Neural cell (in vitro differentiated cells): ENCODE measurements around the gene MFAP2.

ENCODE experiments used
- EP300 ChIP-seq: fragments of 450-650 bp; conservative IDR thresholded peaks from 2 replicates; pipeline ENCODE4 v1.6.1; 2014; ENCODE audit warnings: antibody characterized with exemption, mild to moderate bottlenecking, moderate library complexity; ENCODE audit not compliant: poor library complexity, severe bottlenecking
- EZH2 ChIP-seq: fragments of 200-600, 300-800 bp; shearing (Covaris generic), sonication (generic); IDR thresholded peaks from 2 replicates; pipeline ENCODE4 v1.6.1; 2014; ENCODE audit warnings: antibody characterized with exemption, low read length, borderline replicate concordance, mild to moderate bottlenecking; ENCODE audit not compliant: insufficient read depth, poor library complexity, severe bottlenecking
- POLR2AphosphoS5 ChIP-seq: IDR thresholded peaks from 2 replicates; pipeline ENCODE4 v1.6.1; 2012
- REST ChIP-seq: IDR thresholded peaks from 2 replicates; pipeline ENCODE4 v1.6.1; 2012; ENCODE audit warnings: borderline replicate concordance
- SMC3 ChIP-seq: fragments of 450-650 bp; conservative IDR thresholded peaks from 2 replicates; pipeline ENCODE4 v1.6.1; 2014; ENCODE audit warnings: antibody characterized with exemption, mild to moderate bottlenecking, moderate library complexity; ENCODE audit not compliant: poor library complexity
- TAF1 ChIP-seq: IDR thresholded peaks from 2 replicates; pipeline ENCODE4 v1.6.1; 2012; ENCODE audit warnings: low read depth
- TF ChIP-seq, protein P1 (sequence below): fragments of 450-650 bp; IDR thresholded peaks from 2 replicates; pipeline ENCODE4 v1.5.1; 2014; ENCODE audit warnings: antibody characterized with exemption, mild to moderate bottlenecking, moderate library complexity; ENCODE audit not compliant: poor library complexity, severe bottlenecking

- TF ChIP-seq POLR2AphosphoS5 (no peak), SMC3 (no peak), EZH2 (no peak), REST (no peak), EP300 (no peak), TAF1 (no peak)
- TF ChIP-seq, protein P1, sequence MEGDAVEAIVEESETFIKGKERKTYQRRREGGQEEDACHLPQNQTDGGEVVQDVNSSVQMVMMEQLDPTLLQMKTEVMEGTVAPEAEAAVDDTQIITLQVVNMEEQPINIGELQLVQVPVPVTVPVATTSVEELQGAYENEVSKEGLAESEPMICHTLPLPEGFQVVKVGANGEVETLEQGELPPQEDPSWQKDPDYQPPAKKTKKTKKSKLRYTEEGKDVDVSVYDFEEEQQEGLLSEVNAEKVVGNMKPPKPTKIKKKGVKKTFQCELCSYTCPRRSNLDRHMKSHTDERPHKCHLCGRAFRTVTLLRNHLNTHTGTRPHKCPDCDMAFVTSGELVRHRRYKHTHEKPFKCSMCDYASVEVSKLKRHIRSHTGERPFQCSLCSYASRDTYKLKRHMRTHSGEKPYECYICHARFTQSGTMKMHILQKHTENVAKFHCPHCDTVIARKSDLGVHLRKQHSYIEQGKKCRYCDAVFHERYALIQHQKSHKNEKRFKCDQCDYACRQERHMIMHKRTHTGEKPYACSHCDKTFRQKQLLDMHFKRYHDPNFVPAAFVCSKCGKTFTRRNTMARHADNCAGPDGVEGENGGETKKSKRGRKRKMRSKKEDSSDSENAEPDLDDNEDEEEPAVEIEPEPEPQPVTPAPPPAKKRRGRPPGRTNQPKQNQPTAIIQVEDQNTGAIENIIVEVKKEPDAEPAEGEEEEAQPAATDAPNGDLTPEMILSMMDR, result no peak
Measured at GRCh38 chr1:16975838-16976237, 4.6 kb downstream of the MFAP2 start.
